ENCODE data around the gene PNN.

Gene PNN

DNA sequence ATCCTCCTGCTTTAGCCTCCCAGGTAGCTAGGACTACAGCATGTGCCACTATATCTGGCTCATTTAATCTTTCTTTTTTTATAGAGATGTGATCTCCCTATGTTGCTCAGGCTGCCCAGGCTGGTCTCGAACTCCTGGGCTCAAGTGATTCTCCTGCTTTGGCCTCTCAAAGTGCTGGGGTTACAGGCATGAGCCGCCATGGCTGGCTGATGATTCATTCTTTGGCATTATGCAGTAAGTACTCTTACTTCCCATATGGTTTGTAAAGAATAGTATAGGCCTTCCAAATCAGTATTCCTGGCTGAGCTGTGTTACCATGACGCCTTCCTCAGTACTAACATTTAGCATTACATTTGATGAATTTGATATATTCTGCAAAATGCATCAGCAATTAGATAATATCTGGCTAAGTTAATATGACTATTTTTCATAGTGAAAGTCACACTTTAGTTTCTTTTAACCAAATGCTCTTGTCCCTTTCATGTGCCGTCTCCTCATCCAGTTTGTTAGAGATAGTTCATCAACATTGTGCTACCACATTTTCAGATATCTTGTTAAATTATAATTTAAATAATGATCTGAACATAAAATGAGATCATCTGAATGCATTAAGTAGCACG, 55.5 kb downstream of the PNN start:
- peak in 1 of 2 experiments; percentile 10 for DNase-seq

DNA sequence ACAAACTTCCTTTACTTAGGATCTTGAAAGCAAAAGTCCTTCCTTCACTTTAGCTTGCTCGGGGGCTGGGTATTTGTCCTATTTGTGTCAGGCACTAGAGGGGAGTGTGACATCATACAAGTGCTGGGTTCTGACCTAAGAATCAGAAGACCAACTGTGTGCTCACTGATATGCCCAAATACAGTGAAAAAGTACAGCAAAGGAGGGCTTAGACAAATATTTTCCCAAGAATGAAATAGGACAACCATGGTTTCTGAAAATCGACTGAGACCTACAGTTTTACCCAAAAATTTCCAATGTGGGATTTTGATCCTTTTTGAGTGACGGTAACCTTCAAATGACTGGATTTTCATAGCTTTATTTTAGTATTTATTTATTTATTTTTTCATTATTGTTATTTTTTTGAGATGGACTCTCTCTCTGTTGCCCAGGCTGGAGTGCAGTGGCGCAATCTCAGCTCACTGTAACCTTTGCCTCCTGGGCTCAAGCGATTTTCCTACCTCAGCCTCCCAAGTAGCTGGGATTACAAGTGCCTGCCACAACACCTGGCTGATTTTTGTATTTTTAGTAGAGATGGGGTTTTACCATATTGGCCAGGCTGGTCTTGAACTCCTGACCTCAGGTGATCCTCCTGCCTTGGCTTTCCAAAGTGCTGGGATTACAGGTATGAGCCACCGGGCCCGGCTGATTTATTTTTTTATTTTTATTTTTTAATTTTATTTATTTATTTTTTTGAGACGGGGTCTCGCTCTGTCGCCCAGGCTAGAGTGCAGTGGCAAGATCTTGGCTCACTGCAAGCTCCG, 56.9 kb downstream of the PNN start:
- DNase-seq = peak in 1 of 2 experiments; percentile 46

All from NCI-H524 (cell line).